Omental fat pad (tissue), 4 donors: Measurements from ENCODE around the gene COX5A. TPM values are rescaled to one million over a fixed set of nuclear protein-coding genes. Genes with fewer than 3 reads are reported as not detected.

Source experiments
- ATAC-seq: fragments of 150-250 bp; one replicate; pipeline ENCODE4 v1.9.1; 2016; ENCODE audit warnings: mild to moderate bottlenecking, moderate library complexity; ENCODE audit not compliant: low FRiP score
- DNase-seq: peaks from one replicate; pipeline ENCODE4 v3.0.0-alpha.2; 2019; ENCODE audit warnings: low spot score
- total RNA-seq, 4 donors: library from RNA; depleted of rRNA; stranded (reverse); fragments of >200 nt; gene quantifications; one replicate each; pipeline ENCODE4 v1.1.0, GENCODE V29; 2016
- TF ChIP-seq, protein P1 (sequence below), 3 donors: fragments of 450-650 bp; IDR thresholded peaks; one replicate each; pipeline ENCODE4 v1.5.1; 2016 to 2017; ENCODE audit warnings: antibody characterized with exemption in 3 of 3, mild to moderate bottlenecking in 3 of 3, moderate library complexity in 2 of 3

COX5A gene
- total RNA-seq, 4 donors from 2014 or later = 47.6 to 103 (median 69.7) TPM

- TF ChIP-seq, protein P1, sequence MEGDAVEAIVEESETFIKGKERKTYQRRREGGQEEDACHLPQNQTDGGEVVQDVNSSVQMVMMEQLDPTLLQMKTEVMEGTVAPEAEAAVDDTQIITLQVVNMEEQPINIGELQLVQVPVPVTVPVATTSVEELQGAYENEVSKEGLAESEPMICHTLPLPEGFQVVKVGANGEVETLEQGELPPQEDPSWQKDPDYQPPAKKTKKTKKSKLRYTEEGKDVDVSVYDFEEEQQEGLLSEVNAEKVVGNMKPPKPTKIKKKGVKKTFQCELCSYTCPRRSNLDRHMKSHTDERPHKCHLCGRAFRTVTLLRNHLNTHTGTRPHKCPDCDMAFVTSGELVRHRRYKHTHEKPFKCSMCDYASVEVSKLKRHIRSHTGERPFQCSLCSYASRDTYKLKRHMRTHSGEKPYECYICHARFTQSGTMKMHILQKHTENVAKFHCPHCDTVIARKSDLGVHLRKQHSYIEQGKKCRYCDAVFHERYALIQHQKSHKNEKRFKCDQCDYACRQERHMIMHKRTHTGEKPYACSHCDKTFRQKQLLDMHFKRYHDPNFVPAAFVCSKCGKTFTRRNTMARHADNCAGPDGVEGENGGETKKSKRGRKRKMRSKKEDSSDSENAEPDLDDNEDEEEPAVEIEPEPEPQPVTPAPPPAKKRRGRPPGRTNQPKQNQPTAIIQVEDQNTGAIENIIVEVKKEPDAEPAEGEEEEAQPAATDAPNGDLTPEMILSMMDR (IDR thresholded peaks at IDR 0.05) = no peak
- DNase-seq (no peak), ATAC-seq (no peak)
Observed at GRCh38 chr15:74960286-74960685, 22.4 kb upstream of the COX5A start.

GRCh38 chr15:74959586-74959939 lies 21.7 kb upstream of the COX5A start:
- TF ChIP-seq, protein P1 (IDR thresholded peaks at IDR 0.05) = no peak
- ATAC-seq (no peak), DNase-seq (no peak)

DNA sequence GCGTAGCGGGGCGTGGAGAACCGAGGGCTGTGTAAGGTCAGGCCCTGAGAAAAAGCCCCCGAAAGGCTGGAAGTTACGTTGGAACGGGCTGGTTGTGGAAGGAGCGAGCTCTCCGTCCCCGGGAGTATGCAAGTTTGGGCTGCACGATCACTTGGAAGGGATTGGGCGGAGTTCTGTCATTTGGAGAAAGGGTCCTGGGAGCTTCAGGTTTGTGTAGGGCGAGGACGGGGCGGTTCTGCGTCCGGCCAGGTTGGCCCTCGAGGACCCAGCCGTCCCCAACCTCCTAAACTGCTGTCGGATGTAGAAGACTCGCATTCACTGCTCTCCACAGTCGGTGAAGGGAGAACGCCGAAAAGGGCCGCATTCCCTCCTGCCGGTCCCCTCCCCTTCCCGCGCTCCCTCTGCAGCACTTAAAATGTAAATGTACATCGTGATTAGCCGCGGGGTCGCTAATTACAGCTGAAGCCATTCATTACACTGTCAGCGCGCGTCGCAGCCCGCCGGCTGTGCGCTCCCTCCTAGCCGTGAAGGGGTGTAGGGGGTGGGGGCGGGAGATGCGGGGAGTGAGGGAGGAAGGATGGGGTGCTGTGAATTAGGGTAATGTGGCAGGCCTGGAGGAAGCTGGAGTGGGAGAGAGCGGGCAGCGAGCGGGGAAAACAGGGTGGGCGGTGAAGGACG lies 21.2 kb upstream of the COX5A start:
- TF ChIP-seq, protein P1 (IDR thresholded peaks at IDR 0.05) = no peak
- ATAC-seq (no peak), DNase-seq (no peak)

DNA sequence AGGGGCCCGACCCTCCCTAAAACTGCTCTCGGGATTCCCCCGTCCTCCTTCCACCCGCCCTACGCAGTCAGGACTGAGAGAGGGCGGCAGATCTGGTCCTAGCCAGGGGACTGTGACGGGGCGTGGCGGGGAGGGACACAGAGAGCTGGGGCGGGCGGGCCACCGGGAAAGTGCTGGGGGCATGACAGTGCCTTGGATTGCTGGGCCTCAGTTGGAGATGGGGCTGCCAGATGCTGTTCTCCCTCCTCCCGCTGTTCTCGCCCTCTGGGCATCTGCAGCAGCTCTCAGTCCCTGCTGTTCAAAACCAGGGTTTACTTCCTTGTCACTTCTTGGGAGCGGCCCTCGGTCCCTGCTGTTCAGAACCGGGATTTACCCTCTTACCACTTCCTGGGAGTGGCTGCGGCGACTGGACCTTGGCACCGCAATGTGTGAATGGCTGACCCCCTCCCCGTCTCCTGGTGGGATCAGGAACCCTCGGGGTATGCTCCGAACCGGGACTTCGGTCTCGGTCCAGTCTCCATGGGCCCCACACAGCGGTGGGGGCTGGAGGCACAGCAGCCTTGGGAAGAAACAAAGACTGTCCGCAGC lies 20.5 kb upstream of the COX5A start:
- ATAC-seq = no peak
- TF ChIP-seq, protein P1 (IDR thresholded peaks at IDR 0.05) = no peak

DNA sequence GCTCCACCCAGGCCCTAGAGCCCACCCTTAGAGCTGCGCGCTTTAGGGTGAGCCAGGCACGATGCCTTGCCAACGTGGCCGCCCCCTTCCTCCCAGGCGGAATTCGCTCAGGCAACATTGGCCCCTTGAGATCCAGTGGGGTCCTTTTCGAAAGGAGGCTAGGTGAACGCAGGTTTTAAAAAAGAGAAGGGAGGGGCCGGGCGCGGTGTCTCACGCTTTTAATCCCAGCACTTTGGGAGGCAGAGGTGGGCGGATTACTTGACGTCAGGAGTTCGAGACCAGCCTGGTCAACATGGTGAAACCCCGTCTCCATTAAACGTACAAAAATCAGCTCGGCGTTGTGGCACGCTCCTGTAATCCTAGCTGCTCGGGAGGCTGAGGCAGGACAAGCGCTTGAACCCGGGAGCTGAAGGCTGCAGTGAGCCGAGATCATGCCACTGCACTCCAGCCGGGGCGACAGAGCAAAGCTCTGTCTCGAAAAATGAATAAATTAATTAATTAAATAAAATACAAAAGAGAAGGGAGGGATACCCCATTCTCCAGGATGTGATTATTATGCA lies 19.7 kb upstream of the COX5A start:
- DNase-seq (no peak), ATAC-seq (no peak)
- TF ChIP-seq, protein P1 (IDR thresholded peaks at IDR 0.05) = no peak

More for the DNA sequence above, 20.5 kb upstream of the COX5A start:
- no peak for DNase-seq

DNA sequence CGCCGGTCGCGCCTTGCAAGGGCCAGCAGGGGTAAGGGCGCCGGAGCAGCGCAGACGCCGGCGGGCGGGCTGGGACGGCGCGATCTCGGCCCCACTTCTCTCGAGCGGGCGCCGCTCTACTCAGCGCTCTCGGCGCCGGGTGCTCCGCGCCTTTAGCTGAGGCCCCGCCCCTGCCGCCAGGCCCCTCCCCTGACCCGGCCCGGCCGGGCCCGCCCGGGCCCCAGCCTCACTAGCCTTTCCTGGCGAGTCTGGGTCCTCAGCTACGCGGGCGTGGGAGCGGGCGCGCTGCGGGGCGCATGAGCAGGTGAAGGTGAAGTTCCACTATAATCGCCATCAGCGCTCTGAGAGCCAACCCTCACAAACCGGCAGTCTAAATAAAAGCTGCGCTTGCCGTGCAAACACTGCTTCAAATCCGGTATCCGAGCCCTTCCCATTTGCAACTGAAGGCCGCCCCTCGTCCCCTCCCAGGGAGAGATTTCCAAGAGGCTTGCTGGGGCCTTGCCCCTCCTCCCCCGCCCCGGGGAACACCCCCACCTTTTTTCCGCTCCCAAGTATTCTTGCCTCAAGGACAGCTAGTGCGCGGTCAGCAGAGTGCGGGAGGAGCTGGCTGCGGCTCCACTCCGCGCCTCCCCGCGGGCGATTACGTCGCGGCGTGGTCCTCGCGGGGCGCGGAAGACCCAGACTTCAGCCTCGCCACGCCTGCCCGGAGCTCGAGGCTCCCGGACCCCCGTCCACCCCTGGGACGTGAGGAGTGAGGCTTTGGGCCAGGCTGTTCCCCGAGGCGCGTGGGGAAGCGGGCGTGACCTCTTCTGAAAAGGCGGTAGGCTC lies 19.0 kb upstream of the COX5A start, which contains the start of gene RPP25:
Gene RPP25, minus strand, starts transcription at position 125 of the 828 bp plus-strand sequence. CDS start 189 bp downstream, outside the sequence.
- TF ChIP-seq, protein P1 (IDR thresholded peaks at IDR 0.05) = no peak
- no peak for DNase-seq
- peak; percentile 90 for ATAC-seq
